HG03460 (cell line): Measurements from ENCODE around the gene SUSD6.
"Not testable (repeated sequence)": the region's sequence is repeated elsewhere in the genome, so short reads cannot be mapped to it uniquely, and the experiment has no call there.

Source experiments
- ATAC-seq: cut with Tn5 transposase; IDR thresholded peaks from one replicate; pipeline ENCODE4 v1.9.1; 2021; ENCODE audit not compliant: unreplicated experiment

Gene SUSD6

GRCh38 chr14:69620211-69620611 is 8.8 kb downstream of the SUSD6 start:
- ATAC-seq, result no peak

- no peak for ATAC-seq
Measured at GRCh38 chr14:69620981-69621380, 9.6 kb downstream of the SUSD6 start.

- no peak for ATAC-seq
Measured at GRCh38 chr14:69624136-69624535, 12.7 kb downstream of the SUSD6 start.

DNA sequence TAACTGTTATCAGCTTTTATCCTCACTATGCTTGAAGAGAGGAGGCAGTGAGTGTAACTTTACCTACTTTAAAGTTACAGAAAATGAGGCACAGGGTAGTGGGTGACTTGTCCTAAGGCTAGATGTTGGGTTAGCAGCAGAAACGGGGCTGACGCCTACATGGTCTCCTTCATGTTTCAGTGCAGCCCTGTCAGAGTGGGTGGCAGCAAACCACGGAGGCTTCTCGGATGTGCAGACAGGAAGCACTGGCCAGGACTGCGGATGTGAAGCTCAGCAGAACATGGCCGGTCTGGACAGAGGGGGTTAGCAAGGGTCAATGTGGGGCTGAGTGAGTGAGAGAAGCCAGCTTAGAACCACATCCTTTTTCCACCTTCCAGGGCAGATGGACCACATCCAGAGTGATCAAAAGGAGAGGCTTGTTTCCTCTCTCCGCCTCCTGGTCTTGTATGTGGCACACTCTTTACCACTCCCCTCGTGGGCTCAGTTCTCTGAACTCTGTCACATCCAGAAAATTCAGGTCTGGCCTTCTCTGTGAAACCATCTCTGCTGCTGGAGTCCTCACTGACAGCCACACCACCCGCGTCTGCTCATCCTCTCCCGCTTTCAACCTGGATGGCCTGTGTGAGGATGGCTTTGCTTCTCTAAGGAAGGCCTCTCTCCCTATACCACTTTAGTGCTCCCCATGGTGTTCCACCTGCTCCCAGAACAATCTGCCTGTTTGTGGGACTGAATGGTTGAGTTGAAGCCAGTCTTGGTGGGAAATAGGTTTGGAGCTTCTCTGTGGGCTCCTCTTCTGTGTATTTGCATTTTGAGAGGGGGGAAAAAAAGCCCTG is 14.1 kb downstream of the SUSD6 start:
- peak; percentile 90 for ATAC-seq

- no peak for ATAC-seq
Measured at GRCh38 chr14:69626132-69626500, 14.7 kb downstream of the SUSD6 start.

DNA sequence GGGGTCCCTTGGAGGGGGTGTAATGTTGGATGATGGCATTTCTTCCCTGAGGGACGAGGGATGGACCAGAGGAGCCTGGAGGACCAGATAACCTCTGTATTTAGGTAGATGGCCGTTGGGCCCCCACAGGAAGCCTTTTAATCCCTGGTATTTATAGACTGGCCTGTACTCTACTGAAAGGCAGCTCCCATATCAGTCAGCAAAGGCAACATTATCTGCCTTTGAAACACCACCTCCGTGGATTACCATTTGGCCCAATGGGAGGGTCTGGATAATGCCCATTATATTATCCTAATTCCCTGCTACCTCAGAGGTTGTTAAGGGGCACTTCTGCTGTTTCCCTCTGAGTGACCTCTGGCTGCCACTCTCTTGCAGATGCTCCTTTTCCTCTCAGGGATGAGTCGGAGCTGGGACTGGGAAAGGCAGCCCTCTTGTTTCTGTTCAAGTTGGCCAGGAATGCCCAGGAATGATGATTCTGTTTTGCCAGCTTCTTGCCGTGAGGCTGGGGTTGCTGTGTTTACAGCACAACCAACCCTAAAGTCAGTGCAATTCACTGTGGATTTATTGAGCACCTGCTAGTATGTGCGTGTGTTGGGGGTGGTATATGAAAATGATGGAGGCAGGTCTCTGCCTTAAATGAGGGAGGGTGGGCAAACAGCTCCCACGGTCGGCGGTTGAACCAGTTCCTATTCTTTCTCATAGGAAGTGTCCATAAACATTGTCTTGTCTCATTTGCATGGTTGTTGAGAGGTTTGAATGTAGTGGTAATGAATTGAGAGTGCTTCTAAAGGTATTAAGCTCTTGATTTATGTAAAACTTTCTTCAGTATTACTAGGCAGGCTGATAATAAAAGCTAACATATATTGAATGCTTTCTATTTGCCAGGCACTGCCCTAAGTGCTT is 18.1 kb downstream of the SUSD6 start:
- no peak for ATAC-seq

GRCh38 chr14:69630360-69630759 is 19.0 kb downstream of the SUSD6 start:
- no peak for ATAC-seq

DNA sequence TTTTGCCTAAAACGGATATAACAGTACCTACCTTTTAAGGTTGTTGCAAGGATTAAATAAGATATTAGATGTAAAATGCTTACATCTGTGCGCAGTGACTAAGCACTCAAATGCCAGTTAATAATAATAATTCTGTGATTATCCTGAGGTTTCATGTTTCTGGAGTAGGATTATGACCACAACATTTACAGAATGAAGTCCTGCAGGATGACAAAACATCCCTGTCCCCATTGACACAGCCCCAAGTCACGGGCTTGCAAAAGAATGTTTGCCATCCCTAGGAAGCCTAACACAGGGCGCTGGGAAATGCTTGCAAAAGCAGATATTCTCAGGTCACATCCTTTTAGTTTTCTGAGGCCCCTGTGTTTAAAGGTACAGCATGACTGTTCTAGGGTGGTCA is 20.1 kb downstream of the SUSD6 start:
- ATAC-seq, result no peak

DNA sequence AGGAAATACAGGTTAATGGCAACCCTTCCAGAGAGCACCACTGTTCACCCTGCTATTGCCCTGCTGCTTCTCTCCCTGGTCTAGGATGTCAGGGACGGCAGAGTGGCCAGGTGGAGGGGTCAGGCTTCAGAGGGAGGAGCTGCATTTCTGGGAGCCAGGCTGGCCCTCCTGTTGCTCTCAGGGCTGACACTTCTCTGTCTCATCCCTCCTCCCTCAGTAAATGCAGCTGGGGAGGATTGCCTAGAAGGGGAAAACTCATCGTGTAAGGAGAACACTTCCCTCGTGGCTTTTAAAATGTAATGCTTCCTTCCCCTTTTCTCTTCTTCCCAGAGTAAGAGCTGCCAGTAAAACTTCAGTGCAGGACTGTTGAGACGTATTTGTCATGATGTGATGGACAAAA is 20.8 kb downstream of the SUSD6 start:
- ATAC-seq, result no peak

- ATAC-seq, result no peak
Measured at GRCh38 chr14:69632593-69633151, 21.3 kb downstream of the SUSD6 start.

DNA sequence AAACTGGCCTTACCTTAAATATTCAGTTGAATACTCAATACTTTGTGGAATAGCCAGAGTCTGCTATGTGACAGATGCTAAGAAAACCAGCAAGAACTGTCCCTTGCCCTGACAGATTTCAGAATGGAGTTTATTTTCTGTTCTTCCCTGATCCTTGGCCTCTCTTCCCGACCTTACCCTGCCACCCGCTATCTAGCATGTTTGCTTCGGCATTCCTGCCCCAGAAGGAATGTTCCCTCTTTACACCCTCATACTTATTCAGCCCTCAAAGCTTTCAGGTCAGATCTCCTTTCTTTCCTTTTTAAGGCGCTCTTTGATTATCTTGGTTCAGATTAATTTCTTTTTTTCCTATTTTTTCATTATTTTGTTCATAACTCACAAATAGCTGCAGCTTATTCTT is 21.8 kb downstream of the SUSD6 start:
- ATAC-seq, result no peak

DNA sequence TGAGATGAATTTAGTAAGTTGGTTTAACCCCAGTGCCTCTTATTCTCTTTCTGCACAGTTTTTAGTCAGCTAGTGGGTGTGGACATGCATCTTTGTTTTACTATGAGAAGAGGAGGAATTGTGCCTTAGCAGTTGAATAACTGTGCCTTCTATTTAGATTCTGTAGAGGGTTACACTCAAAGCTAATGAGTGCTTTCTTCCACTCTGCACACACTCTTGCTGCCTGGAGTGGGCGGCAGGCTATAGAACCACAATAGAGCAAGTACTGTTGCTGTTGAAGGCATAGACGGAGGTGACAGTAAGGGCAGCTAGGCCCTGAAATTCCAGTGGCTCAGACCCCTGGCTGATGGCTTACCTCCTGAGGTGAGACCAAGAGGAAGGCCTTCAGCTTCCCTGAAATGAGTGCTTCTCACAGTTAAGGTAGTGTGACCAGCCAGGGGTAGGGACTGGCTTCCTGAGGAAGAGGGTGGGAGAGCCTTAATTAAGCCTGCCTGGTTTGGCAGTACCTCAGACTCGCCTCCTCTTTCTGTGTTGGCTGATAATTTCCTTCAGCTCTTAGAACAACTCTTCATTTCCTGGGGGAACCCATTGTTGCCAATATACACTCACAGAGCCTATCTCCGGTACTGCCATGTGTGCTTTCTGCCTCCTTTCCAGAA is 24.7 kb downstream of the SUSD6 start:
- ATAC-seq, result no peak

- no peak for ATAC-seq
Measured at GRCh38 chr14:69636718-69637480, 25.5 kb downstream of the SUSD6 start.

GRCh38 chr14:69637503-69638031 is 26.2 kb downstream of the SUSD6 start:
- no peak for ATAC-seq

DNA sequence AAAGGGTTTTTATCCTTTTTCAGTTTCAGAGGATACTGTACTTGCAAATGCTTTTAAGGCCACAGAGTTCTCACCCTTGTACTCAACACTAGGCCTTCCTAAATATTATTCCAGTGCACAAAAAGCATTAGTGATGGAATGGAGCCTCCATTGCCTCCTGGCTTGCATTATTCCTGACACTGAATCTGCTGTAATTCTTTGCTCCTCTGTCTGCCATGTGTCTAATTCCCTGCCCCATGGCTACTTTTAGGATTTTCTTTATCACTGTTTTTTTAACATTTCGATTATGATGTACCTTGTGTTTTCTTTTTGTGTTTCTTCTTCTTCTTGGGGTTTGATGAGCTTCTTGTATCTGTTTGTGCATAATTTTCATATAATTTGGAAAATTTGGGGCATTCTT is 29.5 kb downstream of the SUSD6 start:
- no peak for ATAC-seq

DNA sequence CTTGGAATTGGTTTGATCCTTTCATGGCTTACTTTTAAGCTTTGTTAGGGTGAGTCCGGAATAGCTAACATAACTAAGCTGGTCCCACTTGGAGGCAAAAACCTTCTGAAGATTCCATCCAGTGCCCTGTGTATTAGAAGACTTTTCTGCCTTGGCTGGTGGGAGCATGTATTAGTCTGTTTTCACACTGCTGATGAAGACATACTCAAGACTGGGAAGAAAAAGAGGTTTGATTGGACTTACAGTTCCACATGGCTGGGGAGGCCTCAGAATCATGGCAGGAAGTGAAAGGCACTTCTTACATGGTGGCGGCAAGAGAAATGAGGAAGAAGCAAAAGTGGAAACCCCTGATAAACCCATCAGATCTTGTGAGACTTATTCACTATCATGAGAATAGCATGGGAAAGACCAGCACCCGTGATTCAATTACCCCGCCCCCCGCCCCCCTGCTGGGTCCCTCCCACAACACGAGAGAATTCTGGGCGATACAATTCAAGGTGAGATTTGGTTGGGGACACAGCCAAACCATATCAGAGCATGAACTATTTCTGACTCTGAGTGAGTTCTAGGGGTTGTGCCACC is 30.9 kb downstream of the SUSD6 start:
- ATAC-seq, result not testable (repeated sequence)

DNA sequence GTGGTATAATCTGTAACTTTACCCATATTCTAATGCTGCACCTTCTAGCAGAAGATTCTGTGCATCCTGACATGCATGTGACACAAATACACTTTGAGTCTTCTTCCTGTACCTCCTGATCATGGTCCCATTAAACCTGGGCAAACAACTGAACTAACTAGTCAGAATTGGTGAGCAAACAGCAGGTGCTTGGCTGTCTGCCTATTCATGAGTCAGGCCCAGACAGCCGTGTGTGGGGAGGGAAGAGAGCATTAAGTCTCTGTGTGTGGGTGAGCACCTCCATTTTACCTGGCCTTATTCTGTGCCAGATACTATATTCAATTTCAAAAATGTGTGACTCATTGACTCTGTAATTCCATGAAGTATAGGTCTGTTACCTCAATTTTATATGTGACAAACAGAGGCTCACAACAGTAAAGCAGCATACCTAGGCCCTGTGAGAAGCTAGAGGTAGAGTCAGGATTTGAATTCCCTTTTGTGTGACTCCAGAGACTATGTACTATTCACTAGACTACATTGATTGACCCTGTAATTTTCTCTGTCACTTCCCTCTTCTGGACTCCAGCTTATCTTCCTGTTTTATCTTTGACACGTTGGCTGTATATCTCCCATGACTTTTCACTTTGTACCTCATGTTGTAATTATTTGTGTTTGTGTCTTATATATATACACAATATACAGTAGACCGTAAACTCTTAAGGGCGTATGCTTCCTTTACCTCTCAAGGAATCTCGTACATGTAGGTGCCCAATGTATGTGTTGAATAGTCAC is 32.2 kb downstream of the SUSD6 start:
- no peak for ATAC-seq

- ATAC-seq, result no peak
Measured at GRCh38 chr14:69644814-69645213, 33.4 kb downstream of the SUSD6 start.

GRCh38 chr14:69647213-69647612 is 35.8 kb downstream of the SUSD6 start:
- ATAC-seq, result no peak
